K562 (cell line): ENCODE data around the gene SLCO2B1. TPM values are rescaled to one million over a fixed set of nuclear protein-coding genes. Genes with fewer than 3 reads are reported as not detected.

ENCODE experiments used
- polyA plus RNA-seq, 8 experiments: library from polyadenylated mRNA; depleted of rRNA in 4 of 8; stranded (reverse) in 5 of 8; unstranded in 3 of 8; fragments of >200 nt; fragmentation: Nextera tagmentation in 2 of 8; fragmentation: Illumina TruSeq in 1 of 8; extraction: Ambion mirVana in 2 of 8; extraction: Trizol in 1 of 8; gene quantifications; 2 replicates each; pipeline versions ENCODE4 v1.2.1 to v1.2.3, GENCODE V29; 2011 to 2014; ENCODE audit warnings: inconsistent platforms in 1 of 8, missing spikeins in 1 of 8
- total RNA-seq, 7 experiments: library from RNA; depleted of rRNA in 6 of 7; stranded (reverse); fragments of >200 nt in 6 of 7; fragmentation: Illumina TruSeq in 2 of 7; extraction: Trizol in 2 of 7; gene quantifications; 2 replicates each; pipeline versions ENCODE4 v1.2.1 to v1.2.3, GENCODE V29; 2011 to 2021; ENCODE audit warnings: low replicate concordance in 1 of 7
- TF ChIP-seq, protein P1 (sequence below): fragments of 450-650 bp; IDR thresholded peaks from 2 replicates; pipeline ENCODE4 v1.6.1; 2016; ENCODE audit warnings: low read depth
- TF ChIP-seq, protein P2 (sequence below): fragments of 250-450 bp; sonication (Bioruptor Pico); IDR thresholded peaks from 2 replicates; pipeline ENCODE4 v1.5.0; 2021

The SLCO2B1 gene
- total and polyA plus RNA-seq, 9 of the 15 experiments (the other 6 are each of a cell fraction or from before 2014, with no cell fraction given) = 0.70 to 14.7 (median 7.6) TPM

DNA sequence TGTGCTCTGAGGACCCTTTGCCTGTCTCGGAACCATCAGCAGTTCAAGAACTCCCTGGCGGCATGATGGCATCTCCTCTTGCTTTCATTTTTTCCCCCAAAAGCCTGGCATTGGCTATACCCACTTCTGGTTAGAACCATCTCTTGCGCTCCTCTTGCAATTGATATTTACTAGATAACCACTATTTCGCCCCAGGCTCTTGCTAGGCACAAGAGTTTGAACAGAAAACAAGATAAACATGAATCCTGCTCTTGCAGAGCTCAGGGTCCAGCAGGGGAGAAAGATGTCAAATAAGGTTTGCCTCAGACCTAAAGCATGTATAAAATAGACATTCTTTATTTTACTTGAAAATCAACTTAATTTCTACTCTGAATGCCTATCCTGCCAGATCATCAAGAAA is 33.1 kb downstream of the SLCO2B1 start (continued):
- TF ChIP-seq, protein P1, sequence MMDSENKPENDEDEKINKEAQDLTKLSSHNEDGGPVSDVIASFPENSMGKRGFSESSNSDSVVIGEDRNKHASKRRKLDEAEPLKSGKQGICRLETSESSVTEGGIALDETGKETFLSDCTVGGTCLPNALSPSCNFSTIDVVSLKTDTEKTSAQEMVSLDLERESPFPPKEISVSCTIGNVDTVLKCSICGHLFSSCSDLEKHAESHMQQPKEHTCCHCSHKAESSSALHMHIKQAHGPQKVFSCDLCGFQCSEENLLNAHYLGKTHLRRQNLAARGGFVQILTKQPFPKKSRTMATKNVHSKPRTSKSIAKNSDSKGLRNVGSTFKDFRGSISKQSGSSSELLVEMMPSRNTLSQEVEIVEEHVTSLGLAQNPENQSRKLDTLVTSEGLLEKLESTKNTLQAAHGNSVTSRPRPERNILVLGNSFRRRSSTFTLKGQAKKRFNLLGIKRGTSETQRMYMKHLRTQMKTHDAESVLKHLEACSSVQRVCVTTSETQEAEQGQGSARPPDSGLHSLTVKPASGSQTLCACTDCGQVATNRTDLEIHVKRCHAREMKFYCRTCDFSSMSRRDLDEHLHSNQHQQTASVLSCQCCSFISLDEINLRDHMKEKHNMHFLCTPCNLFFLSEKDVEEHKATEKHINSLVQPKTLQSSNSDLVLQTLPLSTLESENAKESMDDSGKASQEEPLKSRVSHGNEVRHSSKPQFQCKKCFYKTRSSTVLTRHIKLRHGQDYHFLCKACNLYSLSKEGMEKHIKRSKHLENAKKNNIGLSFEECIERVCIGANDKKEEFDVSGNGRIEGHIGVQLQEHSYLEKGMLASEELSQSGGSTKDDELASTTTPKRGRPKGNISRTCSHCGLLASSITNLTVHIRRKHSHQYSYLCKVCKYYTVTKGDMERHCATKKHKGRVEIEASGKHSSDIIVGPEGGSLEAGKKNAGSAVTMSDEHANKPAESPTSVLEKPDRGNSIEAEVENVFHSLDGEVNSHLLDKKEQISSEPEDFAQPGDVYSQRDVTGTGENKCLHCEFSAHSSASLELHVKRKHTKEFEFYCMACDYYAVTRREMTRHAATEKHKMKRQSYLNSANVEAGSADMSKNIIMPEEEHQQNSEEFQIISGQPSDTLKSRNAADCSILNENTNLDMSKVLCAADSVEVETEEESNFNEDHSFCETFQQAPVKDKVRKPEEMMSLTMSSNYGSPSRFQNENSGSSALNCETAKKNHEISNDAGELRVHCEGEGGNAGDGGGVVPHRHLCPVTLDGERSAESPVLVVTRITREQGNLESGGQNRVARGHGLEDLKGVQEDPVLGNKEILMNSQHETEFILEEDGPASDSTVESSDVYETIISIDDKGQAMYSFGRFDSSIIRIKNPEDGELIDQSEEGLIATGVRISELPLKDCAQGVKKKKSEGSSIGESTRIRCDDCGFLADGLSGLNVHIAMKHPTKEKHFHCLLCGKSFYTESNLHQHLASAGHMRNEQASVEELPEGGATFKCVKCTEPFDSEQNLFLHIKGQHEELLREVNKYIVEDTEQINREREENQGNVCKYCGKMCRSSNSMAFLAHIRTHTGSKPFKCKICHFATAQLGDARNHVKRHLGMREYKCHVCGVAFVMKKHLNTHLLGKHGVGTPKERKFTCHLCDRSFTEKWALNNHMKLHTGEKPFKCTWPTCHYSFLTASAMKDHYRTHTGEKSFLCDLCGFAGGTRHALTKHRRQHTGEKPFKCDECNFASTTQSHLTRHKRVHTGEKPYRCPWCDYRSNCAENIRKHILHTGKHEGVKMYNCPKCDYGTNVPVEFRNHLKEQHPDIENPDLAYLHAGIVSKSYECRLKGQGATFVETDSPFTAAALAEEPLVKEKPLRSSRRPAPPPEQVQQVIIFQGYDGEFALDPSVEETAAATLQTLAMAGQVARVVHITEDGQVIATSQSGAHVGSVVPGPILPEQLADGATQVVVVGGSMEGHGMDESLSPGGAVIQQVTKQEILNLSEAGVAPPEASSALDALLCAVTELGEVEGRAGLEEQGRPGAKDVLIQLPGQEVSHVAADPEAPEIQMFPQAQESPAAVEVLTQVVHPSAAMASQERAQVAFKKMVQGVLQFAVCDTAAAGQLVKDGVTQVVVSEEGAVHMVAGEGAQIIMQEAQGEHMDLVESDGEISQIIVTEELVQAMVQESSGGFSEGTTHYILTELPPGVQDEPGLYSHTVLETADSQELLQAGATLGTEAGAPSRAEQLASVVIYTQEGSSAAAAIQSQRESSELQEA = no peak
- TF ChIP-seq, protein P2, sequence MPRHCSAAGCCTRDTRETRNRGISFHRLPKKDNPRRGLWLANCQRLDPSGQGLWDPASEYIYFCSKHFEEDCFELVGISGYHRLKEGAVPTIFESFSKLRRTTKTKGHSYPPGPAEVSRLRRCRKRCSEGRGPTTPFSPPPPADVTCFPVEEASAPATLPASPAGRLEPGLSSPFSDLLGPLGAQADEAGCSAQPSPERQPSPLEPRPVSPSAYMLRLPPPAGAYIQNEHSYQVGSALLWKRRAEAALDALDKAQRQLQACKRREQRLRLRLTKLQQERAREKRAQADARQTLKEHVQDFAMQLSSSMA (CRISPR knock-in tag) = no peak
